Measurements from ENCODE around the gene DOCK2. TPM values are rescaled to one million over a fixed set of nuclear protein-coding genes. Genes with fewer than 3 reads are reported as not detected.
"Not testable (repeated sequence)": the region's sequence is repeated elsewhere in the genome, so short reads cannot be mapped to it uniquely, and the experiment has no call there.

DOCK2 gene
- total RNA-seq, 2 donors from 2014 or later: 4.9 to 13.3 TPM

GRCh38 chr5:169801324-169801777 lies 164.3 kb downstream of the DOCK2 start:
- intact Hi-C loops (cut with DNase I, micrococcal nuclease): no loop called here
- no peak for ATAC-seq
- DNase-seq: no peak

- DNase-seq (no peak), ATAC-seq (no peak)
- intact Hi-C loops (cut with DNase I, micrococcal nuclease): no loop called here
These were observed 164.7 kb downstream of the DOCK2 start for GRCh38 chr5:169801781-169802180.

- DNase-seq: no peak
- intact Hi-C loops (cut with DNase I, micrococcal nuclease): no loop called here
- no peak for ATAC-seq
These were observed 166.3 kb downstream of the DOCK2 start for GRCh38 chr5:169803077-169803981.

GRCh38 chr5:169804861-169805260 lies 167.8 kb downstream of the DOCK2 start:
- DNase-seq (no peak), ATAC-seq (no peak)
- intact Hi-C loops (cut with DNase I, micrococcal nuclease): no loop called here

GRCh38 chr5:169805527-169805934 lies 168.5 kb downstream of the DOCK2 start:
- no peak for ATAC-seq
- intact Hi-C loops (cut with DNase I, micrococcal nuclease): no loop called here
- DNase-seq: no peak

GRCh38 chr5:169805937-169806700 lies 169.0 kb downstream of the DOCK2 start:
- intact Hi-C loops (cut with DNase I, micrococcal nuclease): no loop called here
- DNase-seq (no peak), ATAC-seq (no peak)

- intact Hi-C loops (cut with DNase I, micrococcal nuclease): no loop called here
These were observed 171.1 kb downstream of the DOCK2 start for GRCh38 chr5:169808118-169808581.

GRCh38 chr5:169808880-169809279 lies 171.8 kb downstream of the DOCK2 start:
- DNase-seq; intact Hi-C loops (cut with DNase I, micrococcal nuclease); ATAC-seq: not testable (repeated sequence)

More at GRCh38 chr5:169808118-169808581, 171.1 kb downstream of the DOCK2 start:
- DNase-seq (no peak), ATAC-seq (no peak)

- ATAC-seq (no peak), DNase-seq (no peak)
- intact Hi-C loops (cut with DNase I, micrococcal nuclease): no loop called here
These were observed 172.2 kb downstream of the DOCK2 start for GRCh38 chr5:169809281-169809680.

- DNase-seq (no peak), ATAC-seq (no peak)
- intact Hi-C loops (cut with DNase I, micrococcal nuclease): no loop called here
These were observed 173.4 kb downstream of the DOCK2 start for GRCh38 chr5:169810524-169810923.

GRCh38 chr5:169811023-169811422 lies 173.9 kb downstream of the DOCK2 start:
- DNase-seq: no peak
- intact Hi-C loops (cut with DNase I, micrococcal nuclease): no loop called here
- ATAC-seq: no peak

- no peak for ATAC-seq
- intact Hi-C loops (cut with DNase I, micrococcal nuclease): no loop called here
- DNase-seq: no peak
These were observed 174.6 kb downstream of the DOCK2 start for GRCh38 chr5:169811680-169812079.

GRCh38 chr5:169812786-169813185 lies 175.7 kb downstream of the DOCK2 start:
- intact Hi-C loops (cut with DNase I, micrococcal nuclease): no loop called here
- no peak for DNase-seq
- ATAC-seq: no peak

- DNase-seq (no peak), ATAC-seq (no peak)
- intact Hi-C loops (cut with DNase I, micrococcal nuclease): no loop called here
These were observed 177.0 kb downstream of the DOCK2 start for GRCh38 chr5:169814045-169814444.

GRCh38 chr5:169814522-169814921 lies 177.4 kb downstream of the DOCK2 start:
- intact Hi-C loops (cut with DNase I, micrococcal nuclease): no loop called here
- DNase-seq: no peak
- ATAC-seq: no peak

- intact Hi-C loops (cut with DNase I, micrococcal nuclease): no loop called here
- DNase-seq (no peak), ATAC-seq (no peak)
These were observed 180.0 kb downstream of the DOCK2 start for GRCh38 chr5:169817031-169817430.

GRCh38 chr5:169826618-169827017 lies 189.5 kb downstream of the DOCK2 start:
- DNase-seq: no peak
- intact Hi-C loops (cut with DNase I, micrococcal nuclease): no loop called here
- ATAC-seq: no peak

- intact Hi-C loops (cut with DNase I, micrococcal nuclease): no loop called here
- ATAC-seq (no peak), DNase-seq (no peak)
These were observed 190.7 kb downstream of the DOCK2 start for GRCh38 chr5:169827769-169828168.

GRCh38 chr5:169828385-169828784 lies 191.3 kb downstream of the DOCK2 start:
- intact Hi-C loops (cut with DNase I, micrococcal nuclease): no loop called here
- ATAC-seq: no peak
- DNase-seq: no peak

GRCh38 chr5:169831331-169831730 lies 194.3 kb downstream of the DOCK2 start:
- no peak for DNase-seq
- ATAC-seq: no peak

More at GRCh38 chr5:169831331-169831730, 194.3 kb downstream of the DOCK2 start:
- intact Hi-C loops (cut with DNase I, micrococcal nuclease): no loop called here
